Type B pancreatic cell (in vitro differentiated cells): ENCODE data around the gene MOSPD2. TPM values are rescaled to one million over a fixed set of nuclear protein-coding genes. Genes with fewer than 3 reads are reported as not detected.

Experiments
- DNase-seq: peaks from one replicate; pipeline ENCODE4 v3.0.0; 2021; ENCODE audit warnings: mixed read lengths; ENCODE audit not compliant: unreplicated experiment; ENCODE audit errors: extremely low spot score
- H3K27ac Mint-ChIP-seq: 2 replicates; pipeline ENCODE4 v1.8.0; 2021; ENCODE audit warnings: mild to moderate bottlenecking, mixed read lengths
- H3K27me3 Mint-ChIP-seq: 2 replicates; pipeline ENCODE4 v1.8.0; 2021; ENCODE audit warnings: mixed read lengths
- H3K36me3 Mint-ChIP-seq: 2 replicates; pipeline ENCODE4 v1.8.0; 2021; ENCODE audit warnings: mixed read lengths
- H3K4me1 Mint-ChIP-seq: one replicate; pipeline ENCODE4 v1.8.0; 2021; ENCODE audit warnings: mixed read lengths; ENCODE audit not compliant: unreplicated experiment
- H3K4me3 Mint-ChIP-seq: 2 replicates; pipeline ENCODE4 v1.8.0; 2021; ENCODE audit warnings: mild to moderate bottlenecking, mixed read lengths
- H3K9me3 Mint-ChIP-seq: 2 replicates; pipeline ENCODE4 v1.8.0; 2021; ENCODE audit warnings: mixed read lengths
- total RNA-seq: library from RNA; stranded (reverse); gene quantifications from 2 replicates; pipeline ENCODE4 v1.2.1, GENCODE V29; 2021; ENCODE audit warnings: low replicate concordance
- TF ChIP-seq, protein P1 (sequence below): fragments of 200-600 bp; sonication (generic); conservative IDR thresholded peaks from 2 replicates; pipeline ENCODE4 v1.5.0; 2021; ENCODE audit warnings: antibody characterized with exemption, mild to moderate bottlenecking

MOSPD2 gene
- total RNA-seq, 1 donor from 2014 or later = 12.1 TPM

DNA sequence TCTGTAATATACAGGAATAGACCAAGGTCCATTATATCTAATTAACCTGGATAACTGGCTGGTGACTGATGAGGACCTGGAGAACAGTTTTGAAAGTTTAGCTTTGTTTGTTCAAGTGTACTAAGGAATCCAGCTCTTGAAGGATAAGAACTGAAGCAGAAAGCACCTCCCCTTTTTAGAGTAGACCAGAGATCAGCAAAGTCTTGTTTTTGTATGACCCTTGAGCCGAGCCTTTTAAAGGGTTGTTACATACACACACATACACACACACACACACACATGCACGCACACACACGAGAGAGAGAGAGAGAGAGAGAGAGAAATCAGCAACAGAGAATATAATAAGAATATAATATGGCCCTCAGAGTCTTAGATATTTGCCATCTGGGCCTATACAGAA is 13.0 kb downstream of the MOSPD2 start:
- H3K4me3 Mint-ChIP-seq = no peak overlapping the region

DNA sequence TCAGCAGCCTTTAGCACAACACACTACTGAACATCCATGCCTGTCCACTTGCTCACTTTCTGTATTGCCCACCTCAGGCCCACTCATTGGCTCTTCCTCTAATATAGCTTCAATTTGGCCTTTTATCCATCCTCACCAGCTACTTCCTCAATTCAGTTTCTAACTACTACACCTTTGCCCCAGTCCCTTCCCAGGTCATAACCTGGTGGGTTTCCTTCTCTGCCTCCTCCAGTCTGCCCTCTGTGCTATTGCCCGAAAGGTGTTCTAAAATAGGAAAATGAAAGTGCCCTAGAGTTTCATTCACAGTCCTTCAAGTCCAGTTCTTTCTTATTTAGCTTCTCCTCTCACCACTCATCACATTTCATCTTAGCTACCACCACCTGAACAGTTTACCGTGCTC is 23.1 kb downstream of the MOSPD2 start:
- Mint-ChIP-seq H3K36me3 (peaks cover 3% of the 10 kb centered on the region), H3K27ac (no peak overlapping the region), H3K27me3 (no peaks in the 10 kb centered on the region), H3K4me1 (no peaks in the 10 kb centered on the region), H3K9me3 (no peaks in the 10 kb centered on the region), H3K4me3 (no peak overlapping the region)
- DNase-seq = no peak
- TF ChIP-seq, protein P1, sequence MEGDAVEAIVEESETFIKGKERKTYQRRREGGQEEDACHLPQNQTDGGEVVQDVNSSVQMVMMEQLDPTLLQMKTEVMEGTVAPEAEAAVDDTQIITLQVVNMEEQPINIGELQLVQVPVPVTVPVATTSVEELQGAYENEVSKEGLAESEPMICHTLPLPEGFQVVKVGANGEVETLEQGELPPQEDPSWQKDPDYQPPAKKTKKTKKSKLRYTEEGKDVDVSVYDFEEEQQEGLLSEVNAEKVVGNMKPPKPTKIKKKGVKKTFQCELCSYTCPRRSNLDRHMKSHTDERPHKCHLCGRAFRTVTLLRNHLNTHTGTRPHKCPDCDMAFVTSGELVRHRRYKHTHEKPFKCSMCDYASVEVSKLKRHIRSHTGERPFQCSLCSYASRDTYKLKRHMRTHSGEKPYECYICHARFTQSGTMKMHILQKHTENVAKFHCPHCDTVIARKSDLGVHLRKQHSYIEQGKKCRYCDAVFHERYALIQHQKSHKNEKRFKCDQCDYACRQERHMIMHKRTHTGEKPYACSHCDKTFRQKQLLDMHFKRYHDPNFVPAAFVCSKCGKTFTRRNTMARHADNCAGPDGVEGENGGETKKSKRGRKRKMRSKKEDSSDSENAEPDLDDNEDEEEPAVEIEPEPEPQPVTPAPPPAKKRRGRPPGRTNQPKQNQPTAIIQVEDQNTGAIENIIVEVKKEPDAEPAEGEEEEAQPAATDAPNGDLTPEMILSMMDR = no peak

More for the DNA sequence above, 13.0 kb downstream of the MOSPD2 start:
- DNase-seq = no peak
- no peaks in the 10 kb centered on the region for H3K36me3 Mint-ChIP-seq
- H3K9me3 Mint-ChIP-seq = peaks cover 4% of the 10 kb centered on the region
- H3K27me3 Mint-ChIP-seq = no peaks in the 10 kb centered on the region
- no peak overlapping the region for H3K27ac Mint-ChIP-seq
- TF ChIP-seq, protein P1 = no peak
- no peaks in the 10 kb centered on the region for H3K4me1 Mint-ChIP-seq

DNA sequence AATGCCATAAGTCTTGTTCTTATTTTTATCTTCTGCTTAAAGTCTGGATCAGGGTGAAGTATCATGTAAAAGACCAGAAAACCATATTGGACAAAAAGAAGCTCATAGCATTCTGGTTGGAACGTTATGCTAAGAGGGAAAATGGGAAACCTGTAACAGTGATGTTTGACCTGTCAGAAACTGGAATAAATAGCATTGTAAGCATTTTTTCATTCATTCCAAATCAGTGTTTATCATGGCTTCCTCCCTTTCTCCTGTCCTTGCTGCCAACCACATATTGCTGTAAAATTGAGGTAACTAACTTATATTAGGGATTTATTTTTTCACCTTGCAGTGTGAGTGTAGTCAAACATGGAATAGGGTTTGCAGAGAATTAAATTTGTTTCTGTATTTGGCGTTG is 23.8 kb downstream of the MOSPD2 start:
- TF ChIP-seq, protein P1 = no peak
- Mint-ChIP-seq H3K27ac (no peak overlapping the region), H3K36me3 (peaks cover 3% of the 10 kb centered on the region), H3K9me3 (no peaks in the 10 kb centered on the region), H3K4me3 (no peak overlapping the region), H3K4me1 (no peaks in the 10 kb centered on the region), H3K27me3 (no peaks in the 10 kb centered on the region)
- no peak for DNase-seq

DNA sequence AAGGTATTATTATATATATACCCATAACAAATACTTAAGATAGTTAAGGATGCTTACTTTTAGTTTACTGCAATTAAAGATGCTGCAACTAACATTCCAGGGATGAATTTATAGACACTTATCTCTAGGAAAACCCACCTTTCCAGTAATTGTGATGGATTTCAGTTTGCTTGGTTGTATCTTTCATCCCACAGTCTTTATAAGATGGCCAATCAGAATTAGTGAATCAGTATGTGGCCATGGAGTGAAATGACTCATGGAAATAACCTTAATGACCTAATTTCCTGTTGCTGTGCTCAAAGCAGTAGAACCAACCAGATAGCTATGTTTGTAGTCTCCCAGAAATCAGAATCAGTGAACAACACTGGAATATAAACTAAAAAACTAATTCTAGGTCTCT is 26.4 kb downstream of the MOSPD2 start:
- Mint-ChIP-seq H3K4me1 (no peaks in the 10 kb centered on the region), H3K27me3 (no peaks in the 10 kb centered on the region), H3K36me3 (peaks cover 7% of the 10 kb centered on the region), H3K9me3 (peaks cover under 1% of the 10 kb centered on the region), H3K27ac (no peak overlapping the region), H3K4me3 (no peak overlapping the region)
- DNase-seq = no peak
- TF ChIP-seq, protein P1 = no peak

DNA sequence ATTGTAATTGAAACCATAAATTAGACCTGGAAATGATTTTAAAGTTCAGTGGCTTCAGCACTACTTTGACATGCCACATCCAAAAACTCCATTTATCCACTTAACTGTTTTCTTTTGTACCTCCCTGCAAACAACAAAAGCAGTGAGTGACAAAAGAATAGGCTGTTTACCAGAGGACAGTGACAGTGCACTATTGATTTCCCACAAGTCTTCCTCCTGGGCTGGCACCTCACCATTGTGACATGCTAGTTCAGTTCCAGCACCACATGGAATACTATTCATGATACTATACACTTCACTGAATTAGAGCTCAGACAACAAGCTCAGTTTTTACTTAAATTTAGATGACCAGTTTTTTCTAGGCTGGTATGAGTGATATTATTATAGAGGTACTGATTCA is 29.3 kb downstream of the MOSPD2 start:
- no peak overlapping the region for H3K27ac Mint-ChIP-seq
- H3K27me3 Mint-ChIP-seq = no peaks in the 10 kb centered on the region
- H3K36me3 Mint-ChIP-seq = peaks cover 11% of the 10 kb centered on the region
- H3K9me3 Mint-ChIP-seq = peaks cover 6% of the 10 kb centered on the region
- H3K4me1 Mint-ChIP-seq = no peaks in the 10 kb centered on the region
- H3K4me3 Mint-ChIP-seq = no peak overlapping the region
- DNase-seq = no peak
- TF ChIP-seq, protein P1 = no peak

DNA sequence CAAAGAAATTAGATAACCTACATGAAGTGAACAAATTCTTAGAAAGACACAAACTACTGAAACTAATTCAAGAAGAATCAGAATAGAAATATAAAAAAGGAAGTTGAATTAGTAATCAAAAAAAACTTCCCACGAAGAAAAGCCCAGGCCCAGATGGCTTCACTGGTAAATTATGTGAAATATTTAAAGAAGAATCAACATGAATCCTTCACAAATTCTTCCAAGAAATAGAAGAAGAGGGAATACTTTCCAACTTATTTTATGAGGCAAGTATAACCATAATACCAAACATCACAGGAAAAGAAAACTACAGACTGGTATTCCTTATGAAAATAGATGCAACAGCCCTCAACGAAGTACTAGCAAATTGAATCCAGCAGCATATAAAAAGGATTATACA is 30.7 kb downstream of the MOSPD2 start:
- TF ChIP-seq, protein P1 = no peak
- no peak for DNase-seq
- Mint-ChIP-seq H3K9me3 (peaks cover 6% of the 10 kb centered on the region), H3K27me3 (no peaks in the 10 kb centered on the region), H3K4me3 (no peak overlapping the region), H3K27ac (no peak overlapping the region), H3K4me1 (no peaks in the 10 kb centered on the region), H3K36me3 (peaks cover 11% of the 10 kb centered on the region)
